Islet of Langerhans (tissue), 1 donor: ENCODE measurements around the gene GABBR2.

ENCODE experiments used
- FAIRE-seq: peaks from one replicate; lab custom pipeline; 2011; peaks lifted over from hg19 to GRCh38; lab: Jason Lieb, UNC

Gene GABBR2

DNA sequence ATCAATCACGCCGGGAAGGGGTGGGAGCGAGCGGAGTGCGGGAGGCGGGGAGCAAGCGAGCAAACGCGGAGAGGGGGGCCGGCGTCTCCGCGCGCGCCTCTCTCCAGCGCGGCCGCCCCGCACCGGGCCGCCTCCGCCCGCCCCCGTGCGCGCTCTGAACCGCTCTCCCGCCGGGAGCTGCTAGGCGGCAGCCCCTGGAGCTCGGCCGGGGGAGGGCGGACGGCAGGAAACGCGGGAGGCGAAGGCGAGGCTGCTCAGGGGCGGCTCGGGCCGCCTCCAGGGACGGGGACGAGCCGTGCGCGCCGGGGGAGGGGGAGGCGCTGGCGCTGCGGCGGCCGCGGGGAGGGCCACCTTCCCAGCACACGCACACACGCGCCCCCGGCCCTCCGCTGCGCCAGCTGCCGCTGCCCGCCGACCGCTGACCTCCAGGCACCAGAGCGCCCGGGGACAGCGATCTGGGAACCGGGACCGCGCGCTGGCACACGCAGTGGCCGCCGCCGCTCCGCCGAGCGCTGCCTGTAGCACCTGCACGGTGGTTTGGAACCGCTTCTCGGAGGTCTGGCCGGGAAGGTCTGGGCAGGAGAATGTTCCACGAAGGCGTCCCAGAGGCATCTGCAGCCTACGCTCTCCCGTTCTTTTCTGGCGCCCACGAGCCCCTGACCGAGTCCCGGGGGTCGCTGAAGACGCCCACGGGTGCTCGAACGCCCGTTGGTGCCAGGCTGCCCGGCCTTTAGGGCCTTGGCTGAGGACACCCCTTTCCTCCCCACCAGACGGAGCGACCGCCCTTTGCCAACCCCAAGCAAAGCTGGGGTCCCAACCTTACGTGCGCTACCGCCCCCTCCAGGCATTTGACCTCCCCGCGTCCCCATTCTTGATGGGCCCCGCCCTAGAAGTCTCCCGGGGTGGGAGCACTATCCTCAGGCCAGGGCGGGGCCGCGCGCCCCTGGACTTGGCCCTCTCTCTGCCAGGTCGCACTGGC lies at the start of gene GABBR2:
GABBR2 (minus strand) TSS at position 3 of the 979 bp plus-strand sequence. CDS start 198 bp downstream, outside the sequence.
- no peak for FAIRE-seq

DNA sequence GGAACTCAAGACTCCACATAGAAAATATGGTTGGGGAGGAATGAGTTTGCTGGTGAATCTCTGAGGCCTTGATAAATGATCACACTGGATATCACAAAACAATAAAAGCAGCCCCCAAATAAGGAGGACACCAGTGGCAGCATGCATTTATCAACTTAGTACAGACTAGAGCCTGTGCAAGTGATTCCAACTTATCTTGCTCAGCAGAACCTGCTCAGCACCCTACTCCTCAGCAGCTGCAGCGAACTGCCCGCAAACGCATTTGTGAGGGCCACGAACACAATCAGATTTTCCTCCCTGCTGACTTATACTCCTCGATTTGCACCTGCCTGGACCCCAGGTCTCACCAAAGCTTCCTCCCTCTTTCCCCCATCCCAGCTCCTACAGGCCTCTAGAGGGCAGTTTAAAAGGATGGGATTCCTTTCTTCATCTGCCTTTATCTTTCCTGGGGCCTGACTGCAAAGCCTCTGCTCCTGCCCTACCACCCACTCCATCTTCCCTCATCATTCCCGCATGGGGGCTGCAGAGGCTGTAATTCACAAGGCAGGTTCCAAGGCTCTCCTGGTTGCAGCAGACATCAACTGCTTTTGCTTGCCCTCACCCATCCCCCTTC lies 46.4 kb upstream of the GABBR2 start:
- no peak for FAIRE-seq

DNA sequence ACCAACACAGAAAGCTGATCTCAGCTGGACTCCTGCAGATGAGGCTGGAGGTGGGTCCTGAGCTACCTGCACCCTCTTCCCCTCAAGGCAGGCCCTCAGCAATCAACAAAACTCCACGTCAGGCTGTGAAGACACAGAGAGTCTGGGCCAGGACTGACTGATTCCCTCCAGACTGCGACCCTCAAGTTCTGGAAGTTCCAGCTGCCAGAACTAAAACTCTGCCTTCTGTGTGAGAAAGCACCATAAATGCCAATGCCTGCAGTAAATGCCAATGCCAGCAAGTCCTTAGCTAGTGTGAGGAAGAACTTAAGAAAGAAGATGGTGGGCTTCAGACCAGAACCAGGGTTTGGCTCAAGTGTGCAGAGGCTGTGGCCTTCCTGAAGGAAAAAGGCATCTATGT lies 42.5 kb upstream of the GABBR2 start:
- FAIRE-seq = no peak

DNA sequence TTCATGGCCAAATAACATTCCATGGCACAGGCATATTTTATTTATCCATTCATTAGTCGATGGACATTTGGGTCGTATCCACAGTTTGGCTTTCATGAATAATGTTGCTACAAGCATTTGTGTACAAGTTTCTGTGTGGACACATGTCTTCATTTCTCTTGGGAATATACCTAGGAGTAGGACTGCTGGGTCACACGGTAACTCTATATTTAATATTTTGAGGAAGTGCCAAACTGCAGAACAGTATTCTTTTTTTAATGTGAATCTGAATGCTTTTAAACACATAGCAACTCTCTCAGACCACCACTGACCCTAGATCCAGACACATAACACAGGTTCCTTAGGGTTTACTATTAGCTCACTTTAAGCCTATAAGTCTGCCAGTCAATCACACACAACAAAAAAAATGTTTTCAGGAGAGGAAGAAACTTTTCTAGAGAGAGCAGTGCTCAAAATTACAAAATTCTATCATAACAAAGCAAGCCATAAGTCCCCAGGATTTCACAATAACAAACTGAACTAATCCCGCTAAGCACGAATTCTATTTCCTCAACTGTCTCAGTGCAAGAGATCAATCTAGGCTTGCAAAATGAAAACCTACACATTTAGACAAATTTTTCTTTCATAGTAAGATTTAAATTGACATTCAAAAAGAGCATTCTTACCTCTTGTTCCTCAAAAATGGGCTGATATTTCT lies 41.8 kb upstream of the GABBR2 start:
- FAIRE-seq = no peak

DNA sequence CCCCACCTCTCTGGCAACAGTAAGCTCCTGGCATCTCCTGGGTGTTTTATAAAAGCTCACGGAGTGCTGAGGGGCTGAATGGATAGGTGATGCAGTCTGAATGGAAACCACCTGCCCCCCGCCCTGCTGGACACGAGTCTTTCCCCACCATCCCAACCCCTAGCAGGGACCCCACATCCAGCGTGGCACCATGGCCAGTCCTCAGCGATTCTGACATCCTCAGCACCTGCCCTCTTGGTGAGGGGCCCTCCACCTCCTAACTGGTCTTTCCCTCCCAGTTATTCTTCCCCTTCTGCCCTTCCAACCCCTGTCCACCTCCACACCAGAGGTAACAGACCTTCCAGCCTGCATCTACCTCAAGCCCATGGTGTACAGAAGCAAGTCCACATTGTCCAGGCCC lies 38.7 kb upstream of the GABBR2 start:
- no peak for FAIRE-seq

DNA sequence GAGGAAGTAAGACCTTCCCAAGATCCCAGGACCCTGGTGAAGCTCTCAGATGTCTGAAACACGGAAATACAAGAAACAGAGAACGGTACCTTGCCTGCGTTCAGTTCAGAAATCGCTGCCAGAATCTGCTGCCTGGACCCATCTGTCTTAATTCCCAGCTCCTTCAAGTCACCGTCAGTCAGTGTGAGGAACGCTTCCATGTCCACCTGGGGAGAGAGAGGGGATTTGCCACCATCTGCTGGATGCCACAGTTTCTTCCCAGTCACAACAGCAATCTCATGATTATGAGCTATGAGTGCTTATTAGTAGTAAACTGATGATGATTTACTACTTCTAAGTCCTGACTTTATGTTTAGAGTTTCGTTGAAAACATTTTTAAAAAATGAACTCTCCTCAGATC lies 36.7 kb upstream of the GABBR2 start:
- no peak for FAIRE-seq

DNA sequence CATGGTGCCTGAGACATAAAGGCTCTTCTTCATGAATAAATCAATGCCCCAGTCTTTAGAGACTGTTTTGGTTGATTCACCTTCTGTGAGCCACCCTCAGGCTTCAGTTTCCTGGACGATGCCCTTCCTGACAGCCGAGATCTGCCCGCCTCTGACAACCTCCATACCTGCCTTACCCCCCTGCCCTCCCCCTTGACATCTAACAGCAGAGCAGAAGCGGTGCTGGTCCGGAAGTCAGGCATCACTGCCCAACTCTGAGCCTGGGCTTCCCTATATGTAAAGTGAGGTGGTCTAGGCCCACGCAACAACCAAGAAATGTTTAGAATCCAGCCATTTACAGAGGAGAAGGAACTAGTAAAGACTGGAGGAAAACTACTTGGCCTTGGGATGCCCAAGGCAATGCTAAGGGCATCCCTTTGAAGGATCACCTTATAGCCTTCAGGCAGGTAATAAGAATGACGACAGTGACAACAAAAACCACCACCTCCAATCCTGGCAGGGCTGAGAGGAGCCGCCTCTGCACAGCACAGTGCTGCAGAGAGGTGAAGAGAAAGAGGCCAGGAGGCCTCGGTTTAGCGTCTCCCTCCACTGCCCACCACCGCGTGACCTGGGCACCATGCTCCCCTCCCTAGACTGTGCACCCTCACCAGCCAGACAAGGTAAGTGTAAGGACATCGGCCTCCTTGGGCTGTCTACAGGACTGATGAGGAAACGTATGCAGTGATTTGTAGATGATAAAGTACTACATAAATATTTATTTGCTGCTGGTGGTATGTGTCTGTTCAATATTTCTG lies 35.3 kb upstream of the GABBR2 start:
- FAIRE-seq = no peak

DNA sequence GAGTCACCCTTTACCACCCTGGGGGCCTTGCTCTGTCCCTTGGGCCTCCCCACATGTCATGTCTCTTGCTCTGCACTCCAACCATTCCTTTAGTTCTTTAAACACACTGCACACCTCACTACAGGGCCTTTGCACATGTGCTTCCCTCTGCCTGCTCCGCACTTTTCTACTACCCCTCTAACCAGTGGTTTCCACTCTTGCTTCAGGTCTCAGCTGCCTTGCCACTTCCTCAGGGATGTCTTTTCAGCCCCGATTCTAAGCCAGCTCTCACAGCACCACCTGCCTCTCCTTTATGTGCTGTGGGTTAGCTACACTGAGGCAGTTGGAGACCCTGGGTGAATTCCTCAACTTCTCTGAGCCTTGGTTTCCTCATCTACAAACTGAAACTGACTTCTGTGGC lies 34.6 kb upstream of the GABBR2 start:
- FAIRE-seq = no peak

DNA sequence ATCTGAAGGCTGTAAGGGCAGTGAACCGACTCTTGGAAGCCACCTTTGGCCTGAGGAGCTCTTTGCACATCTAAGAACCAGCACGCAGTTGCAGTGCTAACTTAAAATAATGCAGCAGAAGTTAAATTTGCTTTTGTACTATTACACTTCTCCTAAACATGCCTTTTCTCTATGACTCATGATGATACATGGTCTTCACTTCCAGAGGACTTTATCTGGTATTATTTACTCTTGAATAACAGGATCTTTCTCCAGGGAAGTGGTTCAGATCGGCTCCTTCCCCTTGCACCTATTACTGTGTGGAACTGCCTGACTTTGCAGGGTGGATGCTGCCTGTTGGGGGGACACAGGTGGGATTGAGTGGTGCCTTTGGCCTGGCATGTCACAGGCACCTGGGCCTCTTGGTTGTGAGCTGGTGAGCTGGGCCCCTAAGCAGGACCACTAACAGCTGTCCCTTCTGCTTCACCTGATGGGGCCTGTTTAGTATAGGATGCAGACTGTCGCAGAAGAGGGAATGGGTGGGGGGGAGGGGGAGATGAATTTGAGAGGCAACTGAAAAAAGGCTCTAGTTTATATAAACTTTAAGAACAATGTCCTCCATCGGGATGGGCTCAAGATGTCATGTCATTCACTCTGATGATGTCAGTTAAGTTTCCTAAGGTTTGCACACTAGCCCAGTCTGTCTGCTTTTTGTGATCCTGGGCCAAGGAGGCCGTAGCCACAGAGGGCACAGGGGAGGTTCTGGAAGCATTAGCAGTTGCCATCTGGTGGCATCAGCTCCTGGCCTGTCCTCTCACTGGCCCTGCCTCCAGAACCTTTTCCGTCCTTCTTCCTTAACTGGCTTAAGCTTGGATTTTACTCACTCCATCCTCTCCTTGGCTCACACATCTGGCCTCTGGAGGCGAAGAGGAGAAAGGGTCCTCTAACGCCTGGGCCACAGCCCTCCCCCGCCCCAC lies 33.9 kb upstream of the GABBR2 start:
- no peak for FAIRE-seq

DNA sequence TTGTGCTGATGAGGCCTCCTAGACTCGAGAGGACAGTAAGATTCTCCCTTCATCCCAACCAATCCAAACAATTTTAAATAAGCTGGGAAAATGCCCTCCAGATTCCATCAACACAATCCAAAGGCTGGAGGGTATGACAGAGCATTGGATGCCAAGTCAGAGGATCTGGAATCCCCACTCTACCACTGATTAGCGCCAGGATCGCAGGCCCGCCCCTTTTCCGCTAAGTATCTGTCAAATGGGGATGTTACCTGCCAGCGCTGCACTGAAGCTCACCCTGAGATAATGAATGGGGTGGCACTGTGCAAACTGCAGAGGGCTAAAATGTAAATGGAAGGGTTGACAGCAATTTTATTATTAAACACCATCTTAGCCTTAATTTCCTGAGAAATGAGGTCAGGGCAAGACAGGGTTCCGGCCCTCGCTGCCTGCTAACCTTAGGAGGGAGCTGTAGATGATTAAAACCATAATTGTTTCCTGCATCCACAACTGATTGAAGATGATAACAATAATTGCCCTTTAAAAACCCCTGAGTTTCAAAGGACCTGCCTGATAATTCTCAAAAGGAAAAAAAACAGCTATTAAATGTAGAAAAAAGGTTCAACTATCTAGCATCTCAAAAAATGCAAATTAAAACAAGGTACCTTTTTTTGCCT lies 31.6 kb upstream of the GABBR2 start:
- no peak for FAIRE-seq

DNA sequence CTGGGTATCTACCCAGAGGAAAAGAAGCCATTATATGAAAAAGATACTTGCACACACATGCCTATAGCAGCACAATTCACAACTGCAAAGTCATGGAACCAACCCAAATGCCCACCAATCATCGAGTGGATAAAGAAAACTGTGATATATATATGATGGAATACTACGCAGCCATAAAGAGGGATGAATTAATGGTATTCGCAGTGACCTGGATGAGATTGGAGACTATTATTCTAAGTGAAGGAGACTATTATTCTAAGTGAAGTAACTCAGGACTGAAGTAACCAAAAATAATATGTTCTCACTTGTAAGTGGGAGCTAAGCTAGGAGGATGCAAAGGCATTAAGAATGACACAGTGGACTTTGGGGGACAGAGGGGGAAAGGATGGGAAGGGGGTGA lies 30.0 kb upstream of the GABBR2 start:
- no peak for FAIRE-seq

DNA sequence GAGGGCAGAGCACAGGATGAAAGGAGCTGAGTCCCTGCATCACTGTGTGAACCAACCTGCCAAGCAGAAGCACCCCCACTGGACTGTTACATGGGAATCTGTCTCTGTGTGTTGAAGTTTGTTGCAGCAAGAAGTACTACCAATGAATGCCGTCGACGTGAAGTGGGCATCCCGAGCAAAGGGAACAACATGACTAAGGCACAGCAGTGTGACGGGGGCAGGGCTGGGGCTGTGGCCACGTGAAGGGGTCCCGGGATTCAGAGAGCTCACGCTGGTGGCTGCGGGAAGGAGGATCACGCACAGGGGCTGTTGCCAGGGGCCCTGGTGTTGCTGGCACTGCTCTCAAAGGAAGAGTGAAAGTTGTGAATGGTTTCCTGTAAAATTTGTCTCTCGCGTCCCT lies 27.5 kb upstream of the GABBR2 start:
- FAIRE-seq = no peak

DNA sequence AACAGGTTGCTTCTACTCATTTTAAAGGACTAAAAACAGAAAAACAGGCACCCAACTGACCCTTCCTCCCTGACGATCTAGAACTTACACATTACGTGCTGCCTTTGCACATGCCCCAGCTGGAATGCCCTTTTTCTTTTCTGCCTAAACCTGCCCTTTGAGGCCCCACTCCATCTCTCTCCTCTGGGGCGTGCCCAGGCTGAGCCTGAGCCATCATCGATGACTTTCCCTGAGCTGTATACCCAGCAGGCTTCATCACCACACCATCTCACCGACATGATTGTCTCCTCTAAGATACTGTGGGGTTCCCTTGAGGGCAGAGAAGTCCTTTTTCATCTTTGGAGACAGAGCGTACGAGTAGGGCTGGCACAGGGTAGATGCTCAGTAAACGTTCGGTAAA lies 24.1 kb upstream of the GABBR2 start:
- no peak for FAIRE-seq

DNA sequence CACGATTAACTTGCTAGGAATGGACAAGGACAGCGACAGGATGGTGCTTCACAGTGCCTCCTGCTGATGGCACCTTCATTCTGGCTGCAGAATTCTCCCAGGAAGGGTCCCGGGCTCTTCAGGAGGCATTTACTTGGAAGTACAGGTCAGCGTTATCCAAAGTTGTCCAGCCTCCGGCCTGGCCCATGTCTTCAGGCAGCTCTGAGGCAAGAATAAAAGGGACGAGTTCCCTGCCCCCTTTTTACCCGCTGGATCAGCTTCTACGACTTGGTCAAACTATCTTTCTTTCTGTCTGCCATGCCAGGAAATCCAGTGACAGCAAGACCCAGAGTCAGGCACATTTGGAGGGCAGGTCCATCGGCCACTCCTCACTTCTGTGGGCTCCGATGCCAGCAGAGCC lies 23.4 kb upstream of the GABBR2 start:
- no peak for FAIRE-seq

DNA sequence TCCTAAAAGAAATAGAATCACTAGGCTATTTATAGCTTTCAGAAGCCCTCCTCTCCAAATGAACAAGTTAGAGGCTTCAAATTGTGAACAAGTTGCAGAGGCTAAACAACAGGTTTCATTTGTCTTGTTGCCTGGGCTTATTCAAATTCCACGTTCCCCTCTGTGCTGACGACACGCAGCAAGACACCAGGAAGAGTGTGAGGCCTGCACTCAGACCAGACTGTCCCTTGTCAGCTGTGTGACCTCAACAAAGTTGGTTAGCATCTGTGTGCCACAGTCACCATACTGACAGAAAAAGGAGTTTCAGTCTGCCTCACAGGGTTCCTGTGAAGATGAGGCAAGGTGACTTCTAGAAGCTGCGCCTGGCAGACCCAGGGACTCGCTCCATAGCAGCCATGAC lies 22.1 kb upstream of the GABBR2 start:
- no peak for FAIRE-seq

DNA sequence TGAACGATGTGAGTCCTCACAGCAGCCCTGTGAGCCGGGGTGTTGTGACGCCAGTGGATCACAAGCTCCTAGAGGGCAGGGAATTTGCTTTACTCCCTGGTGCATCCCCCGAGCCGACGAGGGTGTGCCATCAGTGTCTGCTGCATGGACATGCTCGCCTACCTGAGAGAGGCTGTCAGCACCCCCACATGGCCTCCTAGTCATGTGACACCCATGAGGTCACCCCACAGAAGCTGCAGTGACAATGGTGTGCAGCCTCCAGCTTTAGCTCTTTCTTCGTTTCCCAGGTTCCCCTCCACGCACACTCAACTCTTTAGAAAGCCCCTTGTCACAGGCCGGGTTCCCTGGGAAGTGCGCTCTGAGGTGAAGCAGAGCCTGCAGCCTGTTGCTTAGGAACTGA lies 19.8 kb upstream of the GABBR2 start:
- no peak for FAIRE-seq

DNA sequence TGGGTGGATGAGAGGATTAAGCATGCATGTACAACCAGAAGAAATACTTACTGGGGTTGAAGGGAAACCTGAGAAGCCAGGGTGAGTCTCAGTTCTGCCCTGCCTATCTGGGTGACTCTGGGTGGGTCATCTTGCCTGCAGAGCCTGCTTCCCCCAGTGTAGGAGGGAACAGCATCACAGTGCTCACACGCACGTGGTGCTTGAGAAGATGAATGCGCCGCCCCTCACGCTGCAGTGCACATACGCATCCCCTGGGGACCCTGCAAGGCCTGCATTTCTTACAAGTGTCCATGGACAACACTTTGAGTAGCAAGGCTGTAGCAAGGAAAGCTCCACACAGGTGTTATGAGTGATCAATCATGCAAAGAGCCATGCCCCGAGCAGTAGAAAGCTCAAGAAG lies 18.7 kb upstream of the GABBR2 start:
- no peak for FAIRE-seq

DNA sequence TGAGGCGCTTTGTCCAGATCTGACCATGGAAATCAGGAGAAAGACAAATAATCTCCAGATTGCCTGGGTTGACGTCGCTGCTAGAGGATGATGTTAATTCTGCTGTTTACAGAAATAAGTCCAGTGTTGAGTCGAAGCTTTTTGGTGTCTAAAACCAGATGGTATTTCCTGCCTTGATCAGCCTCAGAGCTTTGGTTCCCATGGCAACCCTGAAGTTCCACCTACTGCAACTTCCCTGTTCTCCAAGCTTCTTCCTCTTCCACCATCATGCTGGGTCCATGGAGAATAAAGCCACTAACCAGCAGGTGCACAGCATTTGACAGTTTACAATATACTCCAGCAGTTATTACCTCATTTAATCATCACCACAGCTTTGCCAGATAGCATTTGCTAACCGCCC lies 18.0 kb upstream of the GABBR2 start:
- FAIRE-seq = no peak

DNA sequence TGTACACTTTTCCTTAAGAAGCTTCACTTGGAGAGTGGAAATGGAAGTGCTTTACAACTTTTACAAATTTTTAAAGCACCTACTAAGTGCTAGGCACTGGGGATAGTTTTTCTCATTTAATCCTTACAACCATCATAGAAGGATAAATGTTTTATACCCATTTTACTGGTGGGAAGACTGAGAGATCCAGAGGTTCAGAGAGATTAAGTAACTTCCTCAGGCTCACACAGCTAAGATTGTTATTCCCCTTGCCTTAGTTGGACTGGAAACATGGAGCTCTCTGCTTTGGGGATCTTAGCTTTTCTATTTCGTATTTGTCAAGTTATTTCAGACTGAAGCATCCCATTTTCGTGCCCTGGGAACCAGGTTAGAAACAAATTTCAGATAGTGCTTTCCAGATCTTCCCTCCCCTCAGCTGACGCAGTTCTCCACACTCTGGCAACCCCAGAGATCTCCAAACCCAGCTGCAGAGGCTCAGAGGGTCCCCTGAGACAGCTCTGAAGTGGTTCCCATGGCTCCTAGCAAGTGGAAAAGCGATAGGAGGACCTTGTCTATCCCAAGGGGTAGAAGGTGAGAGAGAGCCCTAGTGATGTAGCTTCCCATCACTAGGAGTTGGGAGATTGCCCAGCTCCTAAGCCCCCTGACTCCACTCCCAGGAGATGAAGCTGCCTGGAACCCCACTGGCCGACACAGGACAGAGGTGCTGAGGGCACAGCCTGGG lies 16.2 kb upstream of the GABBR2 start:
- FAIRE-seq = no peak

DNA sequence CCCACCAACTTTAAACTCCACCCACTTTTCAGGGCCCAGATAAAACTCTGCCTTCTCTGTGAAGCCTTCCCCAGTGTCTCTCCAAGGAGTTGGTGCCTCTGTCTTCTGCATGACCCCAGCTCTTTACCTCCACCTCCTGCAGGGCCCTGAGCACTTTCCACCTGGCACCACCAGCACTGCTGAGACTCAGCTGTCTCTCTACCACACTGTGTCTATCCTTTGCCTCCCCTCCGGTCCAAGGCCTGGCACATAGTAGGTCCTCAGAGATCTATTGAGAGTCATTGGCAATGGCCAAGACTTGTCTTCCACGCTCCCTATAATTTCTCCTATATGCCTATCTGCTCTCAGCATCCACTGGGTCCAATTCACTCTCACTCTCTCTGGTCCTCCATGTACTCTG lies 12.9 kb upstream of the GABBR2 start:
- no peak for FAIRE-seq
